Hepatocyte (in vitro differentiated cells): ENCODE data around the gene PLA2G4D.

Source experiments
- CTCF ChIP-seq: fragments of 200-600 bp; sonication (generic); IDR thresholded peaks from 2 replicates; pipeline ENCODE4 v1.5.1; 2016; ENCODE audit warnings: antibody characterized with exemption, mild to moderate bottlenecking; ENCODE audit not compliant: poor library complexity
- EZH2 ChIP-seq: fragments of 200-600 bp; sonication (generic); IDR thresholded peaks from 2 replicates; pipeline ENCODE4 v1.6.1; 2016; ENCODE audit warnings: antibody characterized with exemption, mild to moderate bottlenecking, borderline replicate concordance

- no peak for TF ChIP-seq CTCF
- TF ChIP-seq EZH2, result no peak
Observed at GRCh38 chr15:42138968-42139386, 44.6 kb upstream of the PLA2G4D start.
